GM12878 (cell line): ENCODE data around the gene GSTM2. TPM values are rescaled to one million over a fixed set of nuclear protein-coding genes. Genes with fewer than 3 reads are reported as not detected.
"Not testable (repeated sequence)": the region's sequence is repeated elsewhere in the genome, so short reads cannot be mapped to it uniquely, and the experiment has no call there.

Source experiments
- ATAC-seq: fragments of 200-7000 bp; cut with Tn5 transposase; 3 replicates; pipeline ENCODE4 v1.9.1; 2020; ENCODE audit warnings: mild to moderate bottlenecking, moderate library complexity
- BruUV-seq: library from RNA; stranded (reverse); fragments of 400-500 nt; replicated peaks from 2 replicates; lab custom pipeline; 2021; lab: Mats Ljungman, UMichigan
- CTCF ChIA-PET: fragments of 300-600 bp; sonication (Branson Sonifier 250); formaldehyde crosslinking; extraction: SDS; loops from one replicate; lab custom pipeline; 2021; ENCODE audit warnings: inconsistent platforms; lab: Yijun Ruan, JAX
- POLR2A ChIA-PET: fragments of 350-600 bp; formaldehyde crosslinking; extraction: SDS; loops from one replicate; lab custom pipeline; 2021; ENCODE audit warnings: inconsistent platforms; lab: Charles Lee
- RAD21 ChIA-PET: fragments of 300-600 bp; sonication (Branson Sonifier 250); formaldehyde crosslinking; loops from one replicate; lab custom pipeline; 2023; ENCODE audit warnings: antibody characterized with exemption; ENCODE audit not compliant: unreplicated experiment; lab: Charles Lee
- SMC1A ChIA-PET: fragments of 300-600 bp; sonication (Branson Sonifier 250); formaldehyde crosslinking; loops from one replicate; lab custom pipeline; 2023; ENCODE audit not compliant: unreplicated experiment, uncharacterized antibody; lab: Charles Lee
- DNase-seq: peaks from one replicate; pipeline ENCODE4 v3.0.0-alpha.2; 2011; ENCODE audit warnings: low read depth, low spot score
- FAIRE-seq: peaks from 3 replicates; lab custom pipeline; 2011; peaks lifted over from hg19 to GRCh38; lab: Jason Lieb, UNC
- H2AFZ ChIP-seq: 2 replicates; pipeline ENCODE4 v1.6.0; 2011; ENCODE audit warnings: low read depth, low read length, control low read depth; ENCODE audit not compliant: control insufficient read depth
- H3K27ac ChIP-seq: 2 replicates; pipeline ENCODE4 v1.5.1; 2011; ENCODE audit warnings: control low read depth; ENCODE audit not compliant: control insufficient read depth, insufficient read depth
- H3K27me3 ChIP-seq, 2 experiments: replicated peaks in 1 of 2; 2 replicates each; pipeline versions ENCODE4 v1.6.0 to v1.6.1; 2011; ENCODE audit warnings: low read length in 1 of 2; ENCODE audit not compliant: control insufficient read depth in 2 of 2, insufficient read depth in 2 of 2
- H3K36me3 ChIP-seq, 2 experiments: 2 replicates each; pipeline ENCODE4 v1.5.1; 2011; ENCODE audit warnings: low read length in 1 of 2; ENCODE audit not compliant: control insufficient read depth in 2 of 2, insufficient read depth in 2 of 2
- H3K4me1 ChIP-seq: 2 replicates; pipeline ENCODE4 v1.6.1; 2011; ENCODE audit warnings: mild to moderate bottlenecking, low read length, moderate library complexity, mixed read lengths; ENCODE audit not compliant: control insufficient read depth, insufficient read depth
- H3K4me2 ChIP-seq: 2 replicates; pipeline ENCODE4 v1.6.0; 2011; ENCODE audit warnings: control low read depth; ENCODE audit not compliant: control insufficient read depth, insufficient read depth
- H3K4me3 ChIP-seq: fragments of 200-600 bp; sonication (generic); 2 replicates; pipeline ENCODE4 v1.5.1; 2016
- H3K79me2 ChIP-seq: 2 replicates; pipeline ENCODE4 v1.6.0; 2011; ENCODE audit warnings: low read length; ENCODE audit not compliant: control insufficient read depth, insufficient read depth
- H3K9ac ChIP-seq: 2 replicates; pipeline ENCODE4 v1.8.0; 2011; ENCODE audit warnings: low read length, control low read depth, mixed read lengths; ENCODE audit not compliant: control insufficient read depth, insufficient read depth
- H3K9me3 ChIP-seq: replicated peaks from 3 replicates; pipeline ENCODE4 v1.5.1; 2011; ENCODE audit warnings: mild to moderate bottlenecking, low read length; ENCODE audit not compliant: control insufficient read depth, insufficient read depth
- H4K20me1 ChIP-seq: 2 replicates; pipeline ENCODE4 v1.6.0; 2011; ENCODE audit not compliant: control insufficient read depth, insufficient read depth
- JUNB ChIP-seq: IDR thresholded peaks from 2 replicates; pipeline ENCODE4 v1.6.1; 2016; ENCODE audit warnings: antibody characterized with exemption, mild to moderate bottlenecking
- PBX3 ChIP-seq: IDR thresholded peaks from 2 replicates; pipeline ENCODE4 v1.6.1; 2011; ENCODE audit warnings: mild to moderate bottlenecking, low read depth, low read length, moderate library complexity; ENCODE audit not compliant: insufficient replicate concordance
- SMAD1 ChIP-seq: fragments of 450-650 bp; IDR thresholded peaks from 2 replicates; pipeline ENCODE4 v1.6.1; 2018; ENCODE audit warnings: mild to moderate bottlenecking, low read depth; ENCODE audit not compliant: partially characterized antibody
- SREBF2 ChIP-seq: IDR thresholded peaks from 2 replicates; pipeline ENCODE4 v1.6.1; 2012; ENCODE audit warnings: mild to moderate bottlenecking, low read length
- WGBS: methylation state at CpG from one replicate; pipeline ENCODE4 v1.1.6; 2016; ENCODE audit warnings: low lambda C conversion rate; ENCODE audit not compliant: insufficient replicate concordance, insufficient coverage; ENCODE audit errors: missing lambda C conversion rate; 5-methylcytosine and 5-hydroxymethylcytosine counted together
- in situ Hi-C: fragments of 300-500 bp; cut with MboI; formaldehyde crosslinking; loops from 9 replicates; pipeline ENCODE4 v1.14.3; 2018; ENCODE audit warnings: mixed read lengths
- intact Hi-C: fragments of 100-400 bp; cut with micrococcal nuclease; formaldehyde crosslinking; loops from one replicate; pipeline ENCODE4 v1.14.2; 2022; ENCODE audit not compliant: unreplicated experiment
- polyA plus RNA-seq, 11 experiments: library from polyadenylated mRNA; depleted of rRNA in 4 of 11; unstranded in 6 of 11; stranded (reverse) in 5 of 11; fragments of >200 nt; fragmentation: Nextera tagmentation in 4 of 11; fragmentation: Illumina TruSeq in 1 of 11; extraction: Ambion mirVana in 4 of 11; extraction: Trizol in 1 of 11; gene quantifications; 1 replicate in 1 of 11; 2 replicates in 10 of 11; pipeline versions ENCODE4 v1.2.1 to v1.2.3, GENCODE V29; 2011 to 2016; ENCODE audit warnings: inconsistent platforms in 2 of 11, missing spikeins in 2 of 11, low read depth in 1 of 11
- total RNA-seq, 4 experiments: library from RNA; depleted of rRNA in 3 of 4; stranded (reverse); fragments of >200 nt in 3 of 4; fragmentation: Illumina TruSeq in 1 of 4; extraction: Trizol in 1 of 4; gene quantifications; 2 replicates each; pipeline versions ENCODE4 v1.2.1 to v1.2.3, GENCODE V29; 2013 to 2021
- TF ChIP-seq, protein P1 (sequence below): fragments of 450-650 bp; formaldehyde crosslinking; IDR thresholded peaks from 2 replicates; pipeline ENCODE4 v1.4.0; 2022; ENCODE audit warnings: mild to moderate bottlenecking, moderate library complexity

Gene GSTM2
- total and polyA plus RNA-seq, 10 of the 15 experiments (the other 5 are each of a cell fraction or from before 2014, with no cell fraction given), result 8.3 to 32.3 (median 20.2) TPM

- Histone ChIP-seq H3K79me2 (no peaks in the 10 kb centered on the region), H4K20me1 (no peaks in the 10 kb centered on the region), H3K9me3 (no peaks in the 10 kb centered on the region), H3K4me3 (no peak overlapping the region), H3K9ac (no peak overlapping the region), H2AFZ (no peak overlapping the region), H3K27me3 (no peaks in the 10 kb centered on the region), H3K4me1 (peaks cover 10% of the 10 kb centered on the region), H3K4me2 (no peak overlapping the region), H3K27ac (no peak overlapping the region), H3K36me3 (no peaks in the 10 kb centered on the region)
- no peak for TF ChIP-seq JUNB
- TF ChIP-seq, protein P1, sequence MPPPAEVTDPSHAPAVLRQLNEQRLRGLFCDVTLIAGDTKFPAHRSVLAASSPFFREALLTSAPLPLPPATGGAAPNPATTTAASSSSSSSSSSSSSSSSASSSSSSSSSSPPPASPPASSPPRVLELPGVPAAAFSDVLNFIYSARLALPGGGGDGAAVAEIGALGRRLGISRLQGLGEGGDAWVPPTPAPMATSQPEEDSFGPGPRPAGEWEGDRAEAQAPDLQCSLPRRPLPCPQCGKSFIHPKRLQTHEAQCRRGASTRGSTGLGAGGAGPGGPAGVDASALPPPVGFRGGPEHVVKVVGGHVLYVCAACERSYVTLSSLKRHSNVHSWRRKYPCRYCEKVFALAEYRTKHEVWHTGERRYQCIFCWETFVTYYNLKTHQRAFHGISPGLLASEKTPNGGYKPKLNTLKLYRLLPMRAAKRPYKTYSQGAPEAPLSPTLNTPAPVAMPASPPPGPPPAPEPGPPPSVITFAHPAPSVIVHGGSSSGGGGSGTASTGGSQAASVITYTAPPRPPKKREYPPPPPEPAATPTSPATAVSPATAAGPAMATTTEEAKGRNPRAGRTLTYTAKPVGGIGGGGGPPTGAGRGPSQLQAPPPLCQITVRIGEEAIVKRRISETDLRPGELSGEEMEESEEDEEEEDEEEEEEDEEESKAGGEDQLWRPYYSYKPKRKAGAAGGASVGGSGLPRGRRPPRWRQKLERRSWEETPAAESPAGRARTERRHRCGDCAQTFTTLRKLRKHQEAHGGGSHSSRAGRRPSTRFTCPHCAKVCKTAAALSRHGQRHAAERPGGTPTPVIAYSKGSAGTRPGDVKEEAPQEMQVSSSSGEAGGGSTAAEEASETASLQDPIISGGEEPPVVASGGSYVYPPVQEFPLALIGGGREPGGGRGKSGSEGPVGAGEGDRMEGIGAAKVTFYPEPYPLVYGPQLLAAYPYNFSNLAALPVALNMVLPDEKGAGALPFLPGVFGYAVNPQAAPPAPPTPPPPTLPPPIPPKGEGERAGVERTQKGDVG, result no peak
- TF ChIP-seq PBX3, result no peak
- TF ChIP-seq SMAD1, result no peak
- TF ChIP-seq SREBF2, result no peak
- ChIA-PET POLR2A (interaction anchor here (1.3 kb wide), 1 partner anchor 16 kb away, joined by 4 read pairs; the partner anchor contains the start of gene GSTM1), CTCF (interaction anchor here (0.9 to 3.0 kb wide), 4 partner anchors 12 to 313 kb away, joined by 3 to 21 read pairs (median 3); no protein-coding TSS in a partner anchor), RAD21 (interaction anchor here (0.8 kb wide), 1 partner anchor 31 kb away, joined by 3 read pairs; no protein-coding TSS in a partner anchor), SMC1A (interaction anchor here (0.9 to 1.6 kb wide), 4 partner anchors 9 to 18 kb away, joined by 3 to 4 read pairs (median 4); partner anchors contain the start of gene GSTM1)
- WGBS, result 87% methylated on average over 5 of the region's 5 CpGs
- BruUV-seq, result no TSS peak
- DNase-seq, result no peak
- ATAC-seq, result no peak
- FAIRE-seq, result no peak
- intact Hi-C loops (no loop called here), in situ Hi-C loops (no loop called here)
Observed at GRCh38 chr1:109671067-109671466, 3.2 kb downstream of the GSTM2 start.

DNA sequence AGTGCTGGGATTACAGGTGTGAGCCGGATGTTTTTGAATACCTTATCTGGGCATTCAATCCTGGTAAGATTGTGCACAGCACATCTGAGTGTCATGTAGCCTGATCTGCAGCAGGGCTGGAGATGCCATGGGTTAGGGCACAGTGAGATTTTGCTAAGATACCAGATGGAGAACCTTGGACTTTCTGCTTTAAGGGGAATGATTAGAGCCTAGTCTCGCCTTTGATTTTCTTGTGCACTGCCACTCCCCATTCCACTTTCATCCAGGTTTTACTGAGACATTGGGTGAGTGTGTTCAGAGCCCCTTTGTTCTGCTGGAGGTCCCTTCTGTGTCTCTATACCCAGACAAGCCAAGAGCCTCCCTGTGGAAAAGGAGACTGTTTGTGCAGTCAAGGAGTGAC lies 6.0 kb downstream of the GSTM2 start:
- H3K27me3 ChIP-seq, POLR2A ChIA-PET, H3K4me3 ChIP-seq, RAD21 ChIA-PET, CTCF ChIA-PET, in situ Hi-C loops, H3K4me2 ChIP-seq, H3K27ac ChIP-seq, H4K20me1 ChIP-seq, H3K36me3 ChIP-seq, H2AFZ ChIP-seq, H3K4me1 ChIP-seq, H3K79me2 ChIP-seq, BruUV-seq, DNase-seq, FAIRE-seq, ATAC-seq, H3K9ac ChIP-seq, intact Hi-C loops, H3K9me3 ChIP-seq, SMC1A ChIA-PET: not testable (repeated sequence)
- WGBS, result 81% methylated on average over 2 of the region's 2 CpGs
